ENCODE data around the gene LPIN3. TPM values are rescaled to one million over a fixed set of nuclear protein-coding genes. Genes with fewer than 3 reads are reported as not detected.

Gene LPIN3
- total RNA-seq, 1 experiment from 2014 or later, result 3.8 TPM

GRCh38 chr20:41342474-41343464, 2.1 kb downstream of the LPIN3 start:
- Histone ChIP-seq H2BK5ac (ENCODE audit: insufficient read length, low read length) (no peak overlapping the region), H2BK15ac (ENCODE audit: low read depth, low read length) (no peak overlapping the region), H3K27me3 (ENCODE audit: insufficient read depth, low read length) (no peaks in the 10 kb centered on the region), H3K4me2 (ENCODE audit: insufficient read depth, insufficient read length, low read length) (no peak overlapping the region), H3K79me1 (ENCODE audit: insufficient read depth, low read depth, low read length, poor library complexity, severe bottlenecking) (no peaks in the 10 kb centered on the region), H3K18ac (ENCODE audit: insufficient read length, low read depth, low read length) (no peak overlapping the region), H4K91ac (ENCODE audit: insufficient read length, low read depth, low read length) (no peak overlapping the region), H4K8ac (replicated peaks; ENCODE audit: insufficient read length, low read depth, low read length) (no peak overlapping the region), H3K4me1 (ENCODE audit: insufficient read depth, low read length) (peaks cover 3% of the 10 kb centered on the region; the same call in 1 of the 2 replicates), H3K79me2 (ENCODE audit: insufficient read depth, low read length) (no peaks in the 10 kb centered on the region), H3K14ac (ENCODE audit: insufficient read depth, low read length) (no peak overlapping the region), H2AK5ac (ENCODE audit: insufficient read length, low read length) (no peak overlapping the region), H3K9ac (ENCODE audit: extremely low read depth, insufficient read length, low read length) (no peak overlapping the region), H2AFZ (ENCODE audit: low read length) (no peak overlapping the region), H2BK20ac (ENCODE audit: low read depth, low read length, poor library complexity, severe bottlenecking) (no peak overlapping the region), H3K23ac (ENCODE audit: insufficient read length, low read depth, low read length) (no peak overlapping the region), H3K56ac (ENCODE audit: insufficient read length, low read depth, low read length) (no peak overlapping the region), H2BK120ac (ENCODE audit: low read depth, low read length, poor library complexity, severe bottlenecking) (no peak overlapping the region), H3T11ph (ENCODE audit: low read length) (no peak overlapping the region), H4K5ac (ENCODE audit: insufficient read length, low read depth, low read length) (no peak overlapping the region), H4K20me1 (ENCODE audit: control insufficient read depth, insufficient read depth, insufficient read length) (no peaks in the 10 kb centered on the region), H3K23me2 (ENCODE audit: insufficient read length, low read depth, low read length, poor library complexity, severe bottlenecking) (peaks cover 4% of the 10 kb centered on the region), H3K9me3 (ENCODE audit: control insufficient read depth, low read depth, low read length) (no peaks in the 10 kb centered on the region), H3K4ac (ENCODE audit: low read depth, low read length) (no peak overlapping the region), H3K27ac (ENCODE audit: insufficient read length, low read depth, low read length) (no peak overlapping the region), H2BK12ac (ENCODE audit: insufficient read length, low read depth, low read length) (no peak overlapping the region)
- H3K9me3 Mint-ChIP-seq, result no peaks in the 10 kb centered on the region
- H3K27me3 Mint-ChIP-seq (ENCODE audit: low read depth), result peaks cover 16% of the 10 kb centered on the region
- no peak overlapping the region for H3K27ac Mint-ChIP-seq
- WGBS (ENCODE audit: extremely low coverage, insufficient read length, low lambda C conversion rate), result no CpG with 5 or more reads among the region's 9 CpGs
- TF ChIP-seq CTCF (conservative IDR thresholded peaks at IDR 0.05), result no peak
- H3K36me3 Mint-ChIP-seq (ENCODE audit: insufficient read depth in 1 of 3, low read depth in 3 of 3), result no peaks in the 10 kb centered on the region
- no peak overlapping the region; a peak in 1 of 5 replicates for H3K4me3 Mint-ChIP-seq
- no peak for DNase-seq
- peaks cover 14 to 21% of the 10 kb centered on the region in 2 experiments for H3K4me1 Mint-ChIP-seq

Measured in H9 (cell line).